ENCODE results near the gene PTP4A1.

DNA sequence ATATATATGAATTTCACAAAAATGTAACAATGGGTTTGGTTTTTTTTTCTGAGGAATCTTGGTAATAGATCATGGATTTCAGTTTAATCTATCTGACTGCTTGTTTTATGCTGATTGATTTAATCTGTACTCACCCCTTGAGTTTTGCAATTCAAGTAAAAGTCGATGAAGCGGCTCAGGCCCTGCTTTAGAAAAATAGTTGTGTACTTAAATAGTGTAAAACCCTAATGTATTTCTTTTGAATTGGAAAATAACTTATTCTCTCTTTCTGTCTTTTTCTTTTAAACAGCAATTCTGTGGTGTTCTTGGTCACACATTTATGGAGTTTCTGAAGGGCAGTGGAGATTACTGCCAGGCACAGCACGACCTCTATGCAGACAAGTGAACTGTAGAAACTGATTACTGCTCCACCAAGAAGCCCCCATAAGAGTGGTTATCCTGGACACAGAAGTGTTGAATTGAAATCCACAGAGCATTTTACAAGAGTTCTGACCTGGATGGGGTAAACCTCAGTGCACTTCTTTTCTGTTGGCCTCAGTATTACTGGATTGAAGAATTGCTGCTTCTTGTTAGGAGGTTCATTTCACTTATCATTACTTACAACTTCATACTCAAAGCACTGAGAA, 4.0 kb downstream of the PTP4A1 start:
- TF ChIP-seq, protein P1, sequence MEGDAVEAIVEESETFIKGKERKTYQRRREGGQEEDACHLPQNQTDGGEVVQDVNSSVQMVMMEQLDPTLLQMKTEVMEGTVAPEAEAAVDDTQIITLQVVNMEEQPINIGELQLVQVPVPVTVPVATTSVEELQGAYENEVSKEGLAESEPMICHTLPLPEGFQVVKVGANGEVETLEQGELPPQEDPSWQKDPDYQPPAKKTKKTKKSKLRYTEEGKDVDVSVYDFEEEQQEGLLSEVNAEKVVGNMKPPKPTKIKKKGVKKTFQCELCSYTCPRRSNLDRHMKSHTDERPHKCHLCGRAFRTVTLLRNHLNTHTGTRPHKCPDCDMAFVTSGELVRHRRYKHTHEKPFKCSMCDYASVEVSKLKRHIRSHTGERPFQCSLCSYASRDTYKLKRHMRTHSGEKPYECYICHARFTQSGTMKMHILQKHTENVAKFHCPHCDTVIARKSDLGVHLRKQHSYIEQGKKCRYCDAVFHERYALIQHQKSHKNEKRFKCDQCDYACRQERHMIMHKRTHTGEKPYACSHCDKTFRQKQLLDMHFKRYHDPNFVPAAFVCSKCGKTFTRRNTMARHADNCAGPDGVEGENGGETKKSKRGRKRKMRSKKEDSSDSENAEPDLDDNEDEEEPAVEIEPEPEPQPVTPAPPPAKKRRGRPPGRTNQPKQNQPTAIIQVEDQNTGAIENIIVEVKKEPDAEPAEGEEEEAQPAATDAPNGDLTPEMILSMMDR (optimal IDR thresholded peaks at IDR 0.05 in 1 of 3, IDR thresholded peaks at IDR 0.05 in 1 of 3, conservative IDR thresholded peaks at IDR 0.05 in 1 of 3; ENCODE audit: extremely low read depth in 1 of 3, insufficient read depth in 2 of 3, low read length in 3 of 3) = no peak
- TF ChIP-seq EZH2 (IDR thresholded peaks at IDR 0.05; ENCODE audit: low read length) = no peak

All from keratinocyte (primary cell).